Endothelial cell of umbilical vein (primary cell): ENCODE measurements around the gene CD34.

Experiments
- EZH2 ChIP-seq: IDR thresholded peaks from 2 replicates; pipeline ENCODE4 v1.6.1; 2012; ENCODE audit warnings: borderline replicate concordance, low read depth, mild to moderate bottlenecking, moderate library complexity, low read length, inconsistent platforms; ENCODE audit not compliant: severe bottlenecking
- FOS ChIP-seq: IDR thresholded peaks from 2 replicates; pipeline ENCODE4 v1.6.1; 2011; ENCODE audit warnings: mild to moderate bottlenecking, low read length, moderate library complexity, borderline replicate concordance; ENCODE audit not compliant: insufficient read depth
- JUN ChIP-seq: IDR thresholded peaks from 2 replicates; pipeline ENCODE4 v1.6.1; 2011; ENCODE audit warnings: borderline replicate concordance, low read depth; ENCODE audit not compliant: insufficient read length, insufficient read depth
- MYC ChIP-seq: IDR thresholded peaks from one replicate; pipeline ENCODE4 v1.6.1; 2011; ENCODE audit warnings: mild to moderate bottlenecking, low read depth, low read length
- POLR2A ChIP-seq: IDR thresholded peaks from 2 replicates; pipeline ENCODE4 v1.6.1; 2012; ENCODE audit warnings: low read depth, mild to moderate bottlenecking, control low read depth, low read length
- POLR2AphosphoS5 ChIP-seq: IDR thresholded peaks from 2 replicates; pipeline ENCODE4 v1.6.1; 2012; ENCODE audit warnings: low read depth, mild to moderate bottlenecking, control low read depth, low read length, moderate library complexity; ENCODE audit not compliant: insufficient read depth
- TF ChIP-seq, protein P1 (sequence below), 2 donors: IDR thresholded peaks; 1 replicate in 1 of 2; 2 replicates in 1 of 2; pipeline ENCODE4 v1.5.1; 2011; ENCODE audit warnings: low read length in 2 of 2, mild to moderate bottlenecking in 2 of 2, moderate library complexity in 2 of 2, control low read depth in 1 of 2, inconsistent platforms in 1 of 2, low read depth in 1 of 2; ENCODE audit not compliant: insufficient read depth in 1 of 2; ENCODE audit errors: extremely low read depth in 1 of 2
- TF ChIP-seq, protein P2 (sequence below): IDR thresholded peaks from 2 replicates; pipeline ENCODE4 v1.6.1; 2011; ENCODE audit not compliant: insufficient read depth, insufficient read length

DNA sequence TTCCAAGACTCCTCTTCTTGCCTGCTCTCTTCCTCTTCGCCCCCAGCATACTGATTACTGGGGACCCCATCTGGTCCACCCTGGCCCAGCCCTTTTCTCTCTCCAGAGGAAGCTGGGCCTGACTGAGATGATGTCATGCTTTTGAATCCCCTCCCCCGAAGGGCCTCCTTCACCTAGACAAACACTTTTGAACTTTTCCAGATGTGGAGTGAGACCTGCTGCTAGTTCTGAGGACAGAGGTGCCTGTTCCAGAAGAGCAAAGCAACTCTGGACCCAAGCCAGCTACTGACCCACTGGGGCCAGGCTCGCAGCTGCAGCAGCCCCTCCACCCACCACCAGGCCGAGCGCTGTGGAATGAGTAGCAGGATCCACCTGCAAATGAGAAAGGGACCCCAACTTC, 8.4 kb downstream of the CD34 start:
- no peak for TF ChIP-seq EZH2
- TF ChIP-seq, protein P1, sequence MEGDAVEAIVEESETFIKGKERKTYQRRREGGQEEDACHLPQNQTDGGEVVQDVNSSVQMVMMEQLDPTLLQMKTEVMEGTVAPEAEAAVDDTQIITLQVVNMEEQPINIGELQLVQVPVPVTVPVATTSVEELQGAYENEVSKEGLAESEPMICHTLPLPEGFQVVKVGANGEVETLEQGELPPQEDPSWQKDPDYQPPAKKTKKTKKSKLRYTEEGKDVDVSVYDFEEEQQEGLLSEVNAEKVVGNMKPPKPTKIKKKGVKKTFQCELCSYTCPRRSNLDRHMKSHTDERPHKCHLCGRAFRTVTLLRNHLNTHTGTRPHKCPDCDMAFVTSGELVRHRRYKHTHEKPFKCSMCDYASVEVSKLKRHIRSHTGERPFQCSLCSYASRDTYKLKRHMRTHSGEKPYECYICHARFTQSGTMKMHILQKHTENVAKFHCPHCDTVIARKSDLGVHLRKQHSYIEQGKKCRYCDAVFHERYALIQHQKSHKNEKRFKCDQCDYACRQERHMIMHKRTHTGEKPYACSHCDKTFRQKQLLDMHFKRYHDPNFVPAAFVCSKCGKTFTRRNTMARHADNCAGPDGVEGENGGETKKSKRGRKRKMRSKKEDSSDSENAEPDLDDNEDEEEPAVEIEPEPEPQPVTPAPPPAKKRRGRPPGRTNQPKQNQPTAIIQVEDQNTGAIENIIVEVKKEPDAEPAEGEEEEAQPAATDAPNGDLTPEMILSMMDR (IDR thresholded peaks at IDR 0.05; ENCODE audit: extremely low read depth in 1 of 2, insufficient read depth in 1 of 2, low read depth in 1 of 2, low read length in 2 of 2), result no peak
- TF ChIP-seq POLR2A, result no peak
- no peak for TF ChIP-seq POLR2AphosphoS5
- TF ChIP-seq FOS, result no peak
- TF ChIP-seq MYC, result no peak
- no peak for TF ChIP-seq JUN
- TF ChIP-seq, protein P2, sequence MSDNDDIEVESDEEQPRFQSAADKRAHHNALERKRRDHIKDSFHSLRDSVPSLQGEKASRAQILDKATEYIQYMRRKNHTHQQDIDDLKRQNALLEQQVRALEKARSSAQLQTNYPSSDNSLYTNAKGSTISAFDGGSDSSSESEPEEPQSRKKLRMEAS, result no peak
